IPS-15b (cell line): ENCODE measurements around the gene IL15.

Experiments
- H3K27me3 ChIP-seq: one replicate; pipeline ENCODE4 v1.6.1; 2013; ENCODE audit warnings: low read length; ENCODE audit not compliant: control insufficient read depth, insufficient read depth
- H3K36me3 ChIP-seq: one replicate; pipeline ENCODE4 v1.6.1; 2013; ENCODE audit warnings: low read length; ENCODE audit not compliant: control insufficient read depth, insufficient read depth
- H3K4me1 ChIP-seq: one replicate; pipeline ENCODE4 v1.6.1; 2013; ENCODE audit warnings: mild to moderate bottlenecking, low read length; ENCODE audit not compliant: control insufficient read depth, insufficient read depth
- H3K4me3 ChIP-seq: one replicate; pipeline ENCODE4 v1.5.1; 2013; ENCODE audit warnings: low read depth, low read length
- H3K9ac ChIP-seq: one replicate; pipeline ENCODE4 v1.6.1; 2013; ENCODE audit warnings: low read depth, mild to moderate bottlenecking, low read length
- H3K9me3 ChIP-seq: one replicate; pipeline ENCODE4 v1.6.1; 2013; ENCODE audit warnings: mild to moderate bottlenecking, low read length; ENCODE audit not compliant: control insufficient read depth, insufficient read depth

The IL15 gene

GRCh38 chr4:141630854-141631253 is 5.5 kb upstream of the IL15 start:
- Histone ChIP-seq H3K36me3 (no peaks in the 10 kb centered on the region), H3K27me3 (peaks cover 11% of the 10 kb centered on the region), H3K9ac (no peak overlapping the region), H3K4me1 (peaks cover 3% of the 10 kb centered on the region), H3K4me3 (no peak overlapping the region), H3K9me3 (no peaks in the 10 kb centered on the region)

- Histone ChIP-seq H3K27me3 (peaks cover 32% of the 10 kb centered on the region), H3K4me3 (peak overlapping the region; percentile 63), H3K9me3 (no peaks in the 10 kb centered on the region), H3K4me1 (peaks cover 6% of the 10 kb centered on the region), H3K9ac (no peak overlapping the region), H3K36me3 (no peaks in the 10 kb centered on the region)
Measured at GRCh38 chr4:141635736-141636081, 674 bp upstream of the IL15 start.

- H3K27me3 ChIP-seq: peaks cover 32% of the 10 kb centered on the region
- peaks cover 6% of the 10 kb centered on the region for H3K4me1 ChIP-seq
- no peaks in the 10 kb centered on the region for H3K36me3 ChIP-seq
- H3K9me3 ChIP-seq: no peaks in the 10 kb centered on the region
- peak overlapping the region; percentile 63 for H3K4me3 ChIP-seq
- H3K9ac ChIP-seq: no peak overlapping the region
Measured at GRCh38 chr4:141636771-141637460, 533 bp downstream of the IL15 start.

- Histone ChIP-seq H3K36me3 (no peaks in the 10 kb centered on the region), H3K9me3 (no peaks in the 10 kb centered on the region), H3K4me1 (peaks cover 6% of the 10 kb centered on the region), H3K9ac (no peak overlapping the region), H3K27me3 (peaks cover 32% of the 10 kb centered on the region), H3K4me3 (peak overlapping the region; percentile 63)
Measured at GRCh38 chr4:141637565-141637964, 1.2 kb downstream of the IL15 start.

GRCh38 chr4:141638230-141638629 is 1.8 kb downstream of the IL15 start:
- peaks cover 6% of the 10 kb centered on the region for H3K4me1 ChIP-seq
- H3K36me3 ChIP-seq: no peaks in the 10 kb centered on the region
- no peaks in the 10 kb centered on the region for H3K9me3 ChIP-seq
- H3K9ac ChIP-seq: no peak overlapping the region
- H3K27me3 ChIP-seq: peaks cover 32% of the 10 kb centered on the region
- no peak overlapping the region for H3K4me3 ChIP-seq

- Histone ChIP-seq H3K4me3 (no peak overlapping the region), H3K9ac (no peak overlapping the region), H3K4me1 (peaks cover 5% of the 10 kb centered on the region), H3K9me3 (no peaks in the 10 kb centered on the region), H3K27me3 (peaks cover 23% of the 10 kb centered on the region), H3K36me3 (no peaks in the 10 kb centered on the region)
Measured at GRCh38 chr4:141640696-141641095, 4.3 kb downstream of the IL15 start.

GRCh38 chr4:141642063-141642462 is 5.7 kb downstream of the IL15 start:
- H3K9me3 ChIP-seq: no peaks in the 10 kb centered on the region
- H3K27me3 ChIP-seq: peaks cover 19% of the 10 kb centered on the region
- peaks cover 3% of the 10 kb centered on the region for H3K4me1 ChIP-seq
- no peak overlapping the region for H3K9ac ChIP-seq
- no peak overlapping the region for H3K4me3 ChIP-seq
- H3K36me3 ChIP-seq: no peaks in the 10 kb centered on the region

- H3K4me1 ChIP-seq: peaks cover under 1% of the 10 kb centered on the region
- H3K9ac ChIP-seq: no peak overlapping the region
- H3K36me3 ChIP-seq: no peaks in the 10 kb centered on the region
Measured at GRCh38 chr4:141642711-141643110, 6.3 kb downstream of the IL15 start.

GRCh38 chr4:141643557-141643956 is 7.2 kb downstream of the IL15 start:
- no peaks in the 10 kb centered on the region for H3K4me1 ChIP-seq
- no peak overlapping the region for H3K9ac ChIP-seq
- H3K9me3 ChIP-seq: no peaks in the 10 kb centered on the region
- H3K4me3 ChIP-seq: no peak overlapping the region
- peaks cover 4% of the 10 kb centered on the region for H3K27me3 ChIP-seq
- H3K36me3 ChIP-seq: no peaks in the 10 kb centered on the region

More at GRCh38 chr4:141642711-141643110, 6.3 kb downstream of the IL15 start:
- no peaks in the 10 kb centered on the region for H3K9me3 ChIP-seq
- no peak overlapping the region for H3K4me3 ChIP-seq
- H3K27me3 ChIP-seq: peaks cover 13% of the 10 kb centered on the region

- Histone ChIP-seq H3K9me3 (no peaks in the 10 kb centered on the region), H3K9ac (no peak overlapping the region), H3K36me3 (no peaks in the 10 kb centered on the region), H3K4me3 (no peak overlapping the region), H3K27me3 (no peaks in the 10 kb centered on the region), H3K4me1 (no peaks in the 10 kb centered on the region)
Measured at GRCh38 chr4:141645611-141646340, 9.4 kb downstream of the IL15 start.

GRCh38 chr4:141646969-141647368 is 10.6 kb downstream of the IL15 start:
- Histone ChIP-seq H3K36me3 (no peaks in the 10 kb centered on the region), H3K9ac (no peak overlapping the region), H3K4me3 (no peak overlapping the region), H3K4me1 (no peaks in the 10 kb centered on the region), H3K9me3 (no peaks in the 10 kb centered on the region), H3K27me3 (no peaks in the 10 kb centered on the region)

- Histone ChIP-seq H3K4me1 (no peaks in the 10 kb centered on the region), H3K9ac (no peak overlapping the region), H3K9me3 (no peaks in the 10 kb centered on the region), H3K27me3 (no peaks in the 10 kb centered on the region), H3K4me3 (no peak overlapping the region), H3K36me3 (no peaks in the 10 kb centered on the region)
Measured at GRCh38 chr4:141647966-141648365, 11.6 kb downstream of the IL15 start.
